Epithelial cell of proximal tubule (primary cell): ENCODE data around the gene DCTD. TPM values are rescaled to one million over a fixed set of nuclear protein-coding genes. Genes with fewer than 3 reads are reported as not detected.

Source experiments
- DNase-seq: peaks from one replicate; pipeline ENCODE4 v3.0.0-alpha.2; 2011; ENCODE audit warnings: low read depth
- H3K4me3 ChIP-seq: 2 replicates; pipeline ENCODE4 v1.5.1; 2011; ENCODE audit warnings: low read depth, mild to moderate bottlenecking, low read length
- total RNA-seq: library from RNA; depleted of rRNA; stranded (reverse); fragments of >200 nt; gene quantifications from 2 replicates; pipeline ENCODE4 v1.2.3, GENCODE V29; 2015
- TF ChIP-seq, protein P1 (sequence below): conservative IDR thresholded peaks from 2 replicates; pipeline ENCODE4 v1.5.1; 2012; ENCODE audit warnings: low read depth, mild to moderate bottlenecking, low read length

DCTD gene
- total RNA-seq, 1 donor from 2014 or later, result 86.3 TPM

DNA sequence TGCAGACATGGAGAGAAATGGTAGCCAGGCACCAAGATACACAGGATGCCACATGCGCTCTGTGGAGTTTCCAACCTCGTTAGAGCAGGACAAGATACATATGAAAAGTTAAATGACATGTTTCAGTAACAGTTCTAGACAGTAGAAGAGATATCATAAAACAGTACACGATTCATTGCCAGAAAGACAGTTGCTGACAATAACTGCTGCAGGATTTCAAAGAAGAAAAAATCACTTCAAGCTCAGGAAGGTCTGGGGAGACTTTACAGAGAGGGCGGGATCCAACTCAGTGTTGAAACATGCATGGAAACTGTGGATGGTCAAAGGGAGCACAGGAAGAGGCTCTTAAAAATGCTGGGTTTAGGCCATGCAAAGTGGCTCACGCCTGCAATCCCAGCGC lies 31.0 kb downstream of the DCTD start:
- DNase-seq, result no peak
- no peak overlapping the region for H3K4me3 ChIP-seq
- TF ChIP-seq, protein P1, sequence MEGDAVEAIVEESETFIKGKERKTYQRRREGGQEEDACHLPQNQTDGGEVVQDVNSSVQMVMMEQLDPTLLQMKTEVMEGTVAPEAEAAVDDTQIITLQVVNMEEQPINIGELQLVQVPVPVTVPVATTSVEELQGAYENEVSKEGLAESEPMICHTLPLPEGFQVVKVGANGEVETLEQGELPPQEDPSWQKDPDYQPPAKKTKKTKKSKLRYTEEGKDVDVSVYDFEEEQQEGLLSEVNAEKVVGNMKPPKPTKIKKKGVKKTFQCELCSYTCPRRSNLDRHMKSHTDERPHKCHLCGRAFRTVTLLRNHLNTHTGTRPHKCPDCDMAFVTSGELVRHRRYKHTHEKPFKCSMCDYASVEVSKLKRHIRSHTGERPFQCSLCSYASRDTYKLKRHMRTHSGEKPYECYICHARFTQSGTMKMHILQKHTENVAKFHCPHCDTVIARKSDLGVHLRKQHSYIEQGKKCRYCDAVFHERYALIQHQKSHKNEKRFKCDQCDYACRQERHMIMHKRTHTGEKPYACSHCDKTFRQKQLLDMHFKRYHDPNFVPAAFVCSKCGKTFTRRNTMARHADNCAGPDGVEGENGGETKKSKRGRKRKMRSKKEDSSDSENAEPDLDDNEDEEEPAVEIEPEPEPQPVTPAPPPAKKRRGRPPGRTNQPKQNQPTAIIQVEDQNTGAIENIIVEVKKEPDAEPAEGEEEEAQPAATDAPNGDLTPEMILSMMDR, result no peak

DNA sequence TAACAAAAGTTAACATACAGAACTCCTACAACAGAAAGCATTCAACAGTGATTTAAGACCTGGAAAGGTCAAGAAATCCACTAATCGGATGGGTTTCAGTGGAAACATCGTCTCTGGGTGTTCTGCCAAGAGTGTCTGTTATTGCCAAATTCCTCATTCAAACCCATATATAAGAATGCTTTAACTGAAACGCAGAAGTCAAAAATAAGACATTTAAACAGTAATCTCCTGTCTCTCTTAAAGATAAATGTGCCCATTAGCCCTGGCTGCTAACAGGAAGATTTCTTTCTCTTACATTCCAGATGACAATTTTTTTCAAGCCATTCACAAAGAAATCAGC lies 31.5 kb downstream of the DCTD start:
- H3K4me3 ChIP-seq, result no peak overlapping the region
- DNase-seq, result no peak
- TF ChIP-seq, protein P1, result no peak

DNA sequence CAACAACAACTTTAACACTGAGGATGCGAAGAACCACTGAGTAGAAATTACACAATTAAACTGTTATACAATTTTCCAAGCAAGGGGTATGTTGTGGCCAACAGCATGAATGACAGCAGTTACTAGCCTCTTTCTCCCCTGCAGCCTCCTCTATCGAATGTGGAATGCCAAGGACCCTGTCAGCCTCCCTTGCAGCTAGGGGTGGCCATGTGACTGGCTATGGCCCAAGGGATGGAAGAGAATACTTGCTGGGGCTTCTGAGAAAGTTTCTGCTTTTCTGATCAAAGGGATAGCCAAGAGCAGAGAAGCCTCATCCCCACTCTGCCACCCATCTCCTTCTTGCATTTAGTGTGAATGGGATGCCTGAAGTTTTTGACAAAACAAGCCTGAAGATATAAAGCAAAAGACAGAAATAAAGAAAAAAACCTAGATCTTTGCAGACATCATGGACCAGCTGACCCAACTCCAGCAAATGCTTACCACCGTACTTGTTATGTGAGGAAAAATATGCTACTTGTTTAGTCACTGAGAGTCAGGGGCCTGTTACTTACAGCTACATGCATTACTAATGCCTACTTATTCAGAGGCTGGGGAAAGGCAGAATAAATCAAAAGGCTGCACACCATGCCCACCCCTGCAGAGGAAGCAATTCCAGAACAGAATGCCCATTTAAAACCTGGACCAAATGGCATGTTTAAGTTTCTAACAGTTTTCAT lies 32.0 kb downstream of the DCTD start:
- DNase-seq, result no peak
- TF ChIP-seq, protein P1, result no peak
- H3K4me3 ChIP-seq, result no peak overlapping the region

DNA sequence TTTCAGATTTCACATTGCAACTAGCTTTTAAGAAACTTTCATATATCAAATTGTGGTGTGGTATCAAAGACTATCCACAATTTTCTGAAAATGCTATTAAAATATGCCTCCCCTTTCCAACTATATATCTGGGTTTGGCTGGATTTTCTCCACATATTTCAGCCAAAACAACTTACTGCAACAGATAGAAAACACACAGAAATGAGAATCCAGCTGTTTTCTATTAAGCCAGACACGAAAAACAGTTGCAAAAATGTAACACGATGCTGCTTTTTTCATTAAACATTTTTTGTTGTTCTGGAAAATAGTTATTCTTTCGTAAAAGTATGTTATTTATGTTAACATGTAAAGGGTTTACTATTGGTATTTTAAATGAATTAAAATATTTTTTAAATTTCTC lies 33.1 kb downstream of the DCTD start:
- TF ChIP-seq, protein P1, result no peak
- no peak overlapping the region for H3K4me3 ChIP-seq
- DNase-seq, result no peak

DNA sequence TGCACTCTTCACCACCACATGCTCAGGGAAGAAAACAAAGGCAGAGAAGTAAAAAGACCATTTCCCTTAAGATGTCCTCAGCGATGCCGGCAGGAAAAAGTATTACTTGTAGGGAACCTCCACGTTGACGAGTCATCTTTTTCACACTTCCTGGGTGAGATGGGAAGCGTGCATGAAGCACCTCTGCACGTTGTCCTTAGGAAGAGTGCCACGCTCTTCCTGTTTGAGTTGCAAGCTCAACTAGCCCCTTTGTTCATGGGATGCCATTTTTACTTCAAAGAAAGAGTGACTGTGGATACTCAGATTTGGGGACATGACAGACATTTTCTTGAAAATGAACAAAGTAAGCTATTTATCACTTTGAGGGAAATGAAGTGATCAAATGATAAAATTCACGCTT lies 33.8 kb downstream of the DCTD start:
- DNase-seq, result no peak
- H3K4me3 ChIP-seq, result no peak overlapping the region
- TF ChIP-seq, protein P1, result no peak

DNA sequence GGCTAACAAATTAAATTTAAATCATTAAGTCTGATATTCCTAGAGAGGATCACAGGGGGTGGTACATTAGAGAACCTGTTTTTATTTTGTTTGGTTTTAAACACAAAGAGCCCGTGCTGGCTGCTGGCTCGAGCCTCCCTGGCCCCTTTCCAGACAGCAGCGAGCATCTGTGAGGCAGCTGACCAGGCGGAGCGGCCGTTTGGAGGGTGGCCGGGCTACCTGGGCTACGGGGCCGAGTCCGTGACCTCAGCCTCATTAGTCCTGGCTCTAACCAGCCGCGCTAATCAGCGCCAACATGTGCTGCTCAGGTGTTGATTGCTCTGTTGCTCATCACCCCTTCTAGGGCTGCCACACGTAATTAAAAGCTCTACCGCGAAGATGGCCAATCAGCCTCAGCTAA lies 35.3 kb downstream of the DCTD start:
- H3K4me3 ChIP-seq, result no peak overlapping the region
- DNase-seq, result no peak
- TF ChIP-seq, protein P1, result no peak
